HG03342 (cell line): ENCODE measurements around the gene TRAPPC3L.

ENCODE experiments used
- ATAC-seq: cut with Tn5 transposase; IDR thresholded peaks from one replicate; pipeline ENCODE4 v1.9.1; 2021; ENCODE audit warnings: mild to moderate bottlenecking, moderate library complexity; ENCODE audit not compliant: unreplicated experiment

Gene TRAPPC3L

DNA sequence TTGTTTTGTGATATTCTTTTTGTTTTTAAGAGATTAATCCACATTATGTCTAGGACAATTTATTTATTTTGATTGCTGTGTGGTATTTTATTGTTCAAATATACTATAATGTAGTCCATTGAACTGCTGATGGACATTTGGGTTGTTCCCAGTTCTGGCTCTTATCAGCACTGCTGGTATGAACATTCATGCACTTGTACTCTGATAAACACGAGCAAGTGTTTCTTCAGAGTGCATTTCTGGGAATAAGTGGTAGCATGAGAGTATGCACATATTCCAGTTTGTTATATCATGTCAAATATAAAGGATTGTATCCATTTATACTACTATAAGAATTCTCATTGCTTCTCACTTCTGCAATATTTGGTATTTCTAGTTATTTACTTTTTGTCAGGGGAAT lies 77.2 kb downstream of the TRAPPC3L start:
- no peak for ATAC-seq

DNA sequence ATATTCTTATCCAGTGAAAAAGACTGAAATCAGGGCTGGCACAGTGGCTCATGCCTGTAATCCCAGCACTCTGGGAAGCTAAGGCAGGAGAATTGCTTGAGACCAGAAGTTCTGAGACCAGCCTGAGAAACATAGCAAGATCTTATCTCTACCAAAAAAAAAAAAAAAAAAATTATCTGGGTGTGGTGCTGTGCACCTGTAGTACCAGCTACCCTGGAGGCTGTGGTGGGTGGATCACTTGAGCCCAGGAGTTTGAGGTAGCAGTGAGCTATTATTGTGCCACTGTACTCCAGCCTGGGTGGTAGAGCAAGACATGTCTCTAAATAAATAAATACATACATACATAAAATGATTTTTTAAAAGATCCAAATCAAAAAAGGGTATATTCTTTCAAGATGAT lies 78.0 kb downstream of the TRAPPC3L start:
- no peak for ATAC-seq

DNA sequence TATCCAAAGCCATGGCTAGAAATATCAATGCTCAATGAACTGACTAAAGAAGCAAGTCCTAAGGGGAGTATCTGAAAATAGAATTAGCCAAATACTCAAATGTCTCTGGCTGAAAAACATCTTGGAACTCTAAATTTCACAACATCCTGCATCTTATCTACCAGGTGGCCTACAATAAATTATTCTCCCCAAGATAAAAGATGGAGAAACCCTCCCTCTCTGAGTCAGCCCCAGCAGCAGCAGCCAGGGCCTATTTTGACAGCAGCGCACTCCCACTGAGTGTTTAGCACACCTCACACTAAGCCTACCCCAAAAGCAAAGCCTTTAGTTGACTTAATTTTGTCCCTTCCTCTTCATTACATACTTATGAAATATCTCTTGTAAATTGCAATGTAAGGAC lies 78.4 kb downstream of the TRAPPC3L start:
- no peak for ATAC-seq

DNA sequence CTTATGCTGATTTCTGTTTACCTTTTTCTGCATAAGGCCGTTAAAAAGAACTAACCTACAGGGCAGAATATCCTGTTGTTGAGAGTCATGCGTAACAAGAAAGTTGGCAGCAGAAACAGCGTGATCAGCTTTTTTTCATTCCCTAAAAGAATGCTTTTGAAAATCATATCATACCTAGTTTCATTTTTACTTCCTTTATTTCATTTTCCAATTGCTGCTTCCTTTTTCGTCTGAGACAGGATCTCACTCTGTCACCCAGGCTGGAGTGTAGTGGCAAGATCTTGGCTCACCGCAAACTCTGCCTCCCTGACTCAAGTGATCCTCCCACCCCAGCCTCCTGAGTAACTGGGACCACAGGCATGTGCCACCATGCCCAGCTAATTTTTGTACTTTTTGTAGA lies 80.2 kb downstream of the TRAPPC3L start:
- ATAC-seq = no peak

DNA sequence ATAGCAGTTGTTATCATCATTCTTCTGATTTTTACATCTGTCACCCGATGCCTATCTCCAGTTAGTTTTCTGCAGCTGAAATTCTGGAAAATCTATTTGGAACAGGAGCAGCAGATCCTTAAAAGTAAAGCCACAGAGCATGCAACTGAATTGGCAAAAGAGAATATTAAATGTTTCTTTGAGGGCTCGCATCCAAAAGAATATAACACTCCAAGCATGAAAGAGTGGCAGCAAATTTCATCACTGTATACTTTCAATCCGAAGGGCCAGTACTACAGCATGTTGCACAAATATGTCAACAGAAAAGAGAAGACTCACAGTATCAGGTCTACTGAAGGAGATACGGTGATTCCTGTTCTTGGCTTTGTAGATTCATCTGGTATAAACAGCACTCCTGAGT lies 82.2 kb downstream of the TRAPPC3L start:
- ATAC-seq = no peak

DNA sequence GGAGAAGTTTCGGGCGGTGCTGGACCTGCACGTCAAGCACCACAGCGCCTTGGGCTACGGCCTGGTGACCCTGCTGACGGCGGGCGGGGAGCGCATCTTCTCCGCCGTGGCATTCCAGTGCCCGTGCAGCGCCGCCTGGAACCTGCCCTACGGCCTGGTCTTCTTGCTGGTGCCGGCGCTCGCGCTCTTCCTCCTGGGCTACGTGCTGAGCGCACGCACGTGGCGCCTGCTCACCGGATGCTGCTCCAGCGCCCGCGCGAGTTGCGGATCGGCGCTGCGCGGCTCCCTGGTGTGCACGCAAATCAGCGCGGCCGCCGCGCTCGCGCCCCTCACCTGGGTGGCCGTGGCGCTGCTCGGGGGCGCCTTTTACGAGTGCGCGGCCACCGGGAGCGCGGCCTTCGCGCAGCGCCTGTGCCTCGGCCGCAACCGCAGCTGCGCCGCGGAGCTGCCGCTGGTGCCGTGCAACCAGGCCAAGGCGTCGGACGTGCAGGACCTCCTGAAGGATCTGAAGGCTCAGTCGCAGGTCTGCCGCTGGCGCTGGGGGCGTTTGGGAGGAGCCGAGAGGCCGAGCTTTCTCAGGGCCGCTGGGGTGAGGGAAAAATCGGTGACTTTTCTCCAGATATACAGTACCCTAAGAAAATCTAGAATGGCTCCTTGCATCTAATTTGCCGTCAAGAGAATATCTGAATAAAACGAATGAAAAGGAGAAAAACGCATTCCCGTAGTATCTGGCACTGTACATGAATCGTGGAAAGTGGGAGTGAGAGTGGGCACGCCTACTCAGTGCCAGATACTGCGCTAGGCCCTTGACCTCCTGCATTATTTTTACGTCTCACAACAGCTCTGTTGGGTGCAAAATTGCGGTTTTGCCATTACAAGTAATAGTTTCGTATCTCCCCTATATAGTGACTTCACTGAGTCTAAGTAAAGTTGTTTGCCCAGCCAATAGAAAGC lies 83.3 kb downstream of the TRAPPC3L start:
- ATAC-seq = peak; percentile 75

DNA sequence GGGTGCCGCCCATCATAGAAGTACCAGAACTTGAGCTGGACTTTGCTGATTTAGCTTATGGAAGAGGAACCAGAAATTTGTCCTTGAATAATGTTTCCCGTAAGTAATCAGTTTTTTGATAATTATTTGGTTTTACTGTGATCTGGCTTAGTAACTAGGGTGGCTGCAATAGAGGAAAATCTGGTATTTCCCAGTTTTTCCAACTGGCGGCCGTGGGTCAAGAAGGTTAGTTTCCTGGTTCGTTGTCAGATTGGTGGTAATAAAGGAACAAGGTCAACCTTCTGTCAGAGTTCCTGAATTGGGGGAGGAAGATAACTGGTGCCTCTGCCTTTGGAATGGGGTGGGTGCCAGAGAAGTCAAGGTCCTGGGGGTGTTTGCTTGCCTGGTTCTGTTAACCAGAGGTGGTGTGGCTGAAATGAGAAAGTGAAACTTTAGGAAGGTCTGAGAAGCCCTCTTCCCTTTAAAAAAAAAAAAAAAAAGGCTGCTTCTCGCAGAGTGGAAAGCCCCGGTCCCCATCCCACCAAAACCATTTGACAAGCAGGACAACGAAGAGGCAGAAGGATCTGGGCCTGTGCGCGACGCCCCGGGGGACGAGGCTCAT lies 84.1 kb downstream of the TRAPPC3L start, which contains the start of gene CALHM6:
TSS of gene CALHM6 (plus strand) at position 45 of the 601 bp plus-strand sequence. CDS start at position 600, 555 bp downstream.
- ATAC-seq = peak; percentile 7

DNA sequence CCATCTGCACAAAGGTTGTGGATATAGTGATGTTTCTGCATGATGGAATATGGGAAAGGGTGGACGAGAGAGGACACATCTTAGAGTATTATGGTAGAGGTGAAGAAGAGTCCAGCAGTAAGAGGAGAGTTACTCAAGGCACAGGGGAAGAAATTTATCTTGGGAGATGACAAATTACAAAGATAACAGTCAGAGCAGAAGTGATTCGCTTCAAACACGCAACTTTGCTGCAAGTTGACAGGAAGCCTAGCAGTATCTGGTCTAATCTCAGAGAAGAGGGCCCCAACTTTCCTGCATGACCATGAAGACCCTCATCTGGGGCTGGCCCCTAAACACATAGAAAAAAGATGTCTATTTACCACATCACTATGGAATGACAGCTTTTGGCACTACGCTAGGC lies 85.6 kb downstream of the TRAPPC3L start:
- no peak for ATAC-seq

DNA sequence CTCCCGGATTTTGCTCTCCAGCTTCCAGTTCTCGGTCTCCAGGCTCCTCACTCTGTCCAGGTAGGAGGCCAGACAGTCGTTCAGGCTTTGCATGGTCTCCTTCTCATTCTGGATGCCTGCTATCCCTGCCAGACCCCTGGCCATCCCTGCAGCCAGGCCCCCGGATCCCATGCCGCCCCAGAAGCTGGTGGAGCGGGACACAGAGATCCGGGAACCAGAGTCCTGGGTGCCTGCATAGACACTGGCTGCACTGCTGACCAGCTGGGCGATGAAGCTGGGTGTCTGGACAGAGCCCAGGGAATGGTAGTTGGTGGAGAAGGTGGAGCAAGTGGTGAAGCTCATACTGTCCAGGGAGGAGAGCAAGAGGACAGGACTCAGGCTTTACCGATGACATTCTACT lies 87.2 kb downstream of the TRAPPC3L start:
- no peak for ATAC-seq

DNA sequence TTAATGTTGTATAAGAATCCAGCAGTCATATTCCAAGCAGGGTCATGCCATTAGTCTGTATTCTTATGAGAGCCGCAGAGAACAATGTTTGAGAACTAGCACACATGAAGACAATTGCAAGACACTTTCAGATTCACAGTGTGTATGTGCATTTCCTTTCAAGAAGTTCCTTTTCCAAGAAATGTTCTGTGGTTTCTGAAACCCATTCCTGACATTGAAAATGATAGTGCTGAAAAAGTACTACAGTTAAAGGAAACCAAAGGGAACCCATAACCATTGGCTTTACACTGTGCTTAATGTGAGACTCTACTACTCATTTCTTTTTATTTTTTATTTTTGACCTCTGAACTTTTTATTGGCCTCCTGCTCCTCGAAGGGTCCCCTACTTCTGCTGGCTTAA lies 88.6 kb downstream of the TRAPPC3L start:
- no peak for ATAC-seq

DNA sequence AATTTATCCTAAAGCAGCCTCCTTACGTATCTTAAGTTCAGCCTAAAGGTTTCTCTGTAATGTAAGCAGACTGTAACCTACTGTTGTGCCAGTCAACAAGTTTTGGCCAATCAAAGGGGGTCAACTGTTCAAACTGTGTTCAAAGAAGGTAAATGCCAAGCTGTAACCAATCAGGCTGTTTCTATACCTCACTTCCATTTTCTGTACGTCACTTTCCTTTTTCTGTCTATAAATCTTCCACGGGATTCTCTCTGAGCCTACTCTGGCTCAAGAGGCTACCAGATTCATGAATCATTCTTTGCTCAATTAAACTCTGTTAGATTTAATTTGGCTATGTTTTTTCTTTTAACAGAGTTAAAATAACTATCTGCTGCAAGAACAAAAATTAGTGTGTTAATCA lies 89.4 kb downstream of the TRAPPC3L start:
- no peak for ATAC-seq

DNA sequence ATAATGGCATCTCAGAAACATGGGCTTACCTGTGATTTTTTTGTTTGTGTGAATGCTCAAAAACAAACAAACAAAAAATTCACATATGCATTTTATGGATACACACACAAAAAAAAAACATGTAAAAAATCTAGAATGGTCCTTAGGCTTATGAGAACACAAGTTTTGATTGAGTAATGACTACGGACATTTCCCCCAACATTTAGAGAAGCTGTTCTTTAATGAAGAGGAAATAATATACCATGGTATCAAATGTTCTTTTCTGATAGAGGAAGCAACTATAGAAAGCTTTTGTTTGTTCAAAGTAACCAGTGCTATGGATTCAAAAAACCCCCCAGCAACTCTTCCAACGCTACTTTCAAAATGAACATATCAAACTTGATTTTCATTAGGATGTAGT lies 93.0 kb downstream of the TRAPPC3L start:
- ATAC-seq = no peak

DNA sequence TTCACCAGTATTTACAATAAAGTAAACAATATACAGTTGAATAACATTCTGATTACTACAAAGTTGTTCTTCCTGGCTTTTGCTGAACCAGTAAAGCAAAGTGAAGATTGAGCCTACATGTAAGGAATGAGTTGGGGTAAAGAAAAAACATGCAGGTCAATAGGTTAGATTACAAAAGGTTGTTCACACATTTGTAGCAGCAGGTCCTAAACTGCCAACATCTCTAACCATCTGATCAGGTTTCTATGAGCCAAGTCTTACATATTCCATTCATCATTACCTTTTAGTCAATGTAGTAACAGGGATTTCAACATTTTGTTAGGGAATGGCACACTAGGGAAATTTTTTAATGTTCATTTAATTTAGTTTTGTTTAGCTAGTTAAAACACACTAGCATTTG lies 93.6 kb downstream of the TRAPPC3L start:
- ATAC-seq = no peak

DNA sequence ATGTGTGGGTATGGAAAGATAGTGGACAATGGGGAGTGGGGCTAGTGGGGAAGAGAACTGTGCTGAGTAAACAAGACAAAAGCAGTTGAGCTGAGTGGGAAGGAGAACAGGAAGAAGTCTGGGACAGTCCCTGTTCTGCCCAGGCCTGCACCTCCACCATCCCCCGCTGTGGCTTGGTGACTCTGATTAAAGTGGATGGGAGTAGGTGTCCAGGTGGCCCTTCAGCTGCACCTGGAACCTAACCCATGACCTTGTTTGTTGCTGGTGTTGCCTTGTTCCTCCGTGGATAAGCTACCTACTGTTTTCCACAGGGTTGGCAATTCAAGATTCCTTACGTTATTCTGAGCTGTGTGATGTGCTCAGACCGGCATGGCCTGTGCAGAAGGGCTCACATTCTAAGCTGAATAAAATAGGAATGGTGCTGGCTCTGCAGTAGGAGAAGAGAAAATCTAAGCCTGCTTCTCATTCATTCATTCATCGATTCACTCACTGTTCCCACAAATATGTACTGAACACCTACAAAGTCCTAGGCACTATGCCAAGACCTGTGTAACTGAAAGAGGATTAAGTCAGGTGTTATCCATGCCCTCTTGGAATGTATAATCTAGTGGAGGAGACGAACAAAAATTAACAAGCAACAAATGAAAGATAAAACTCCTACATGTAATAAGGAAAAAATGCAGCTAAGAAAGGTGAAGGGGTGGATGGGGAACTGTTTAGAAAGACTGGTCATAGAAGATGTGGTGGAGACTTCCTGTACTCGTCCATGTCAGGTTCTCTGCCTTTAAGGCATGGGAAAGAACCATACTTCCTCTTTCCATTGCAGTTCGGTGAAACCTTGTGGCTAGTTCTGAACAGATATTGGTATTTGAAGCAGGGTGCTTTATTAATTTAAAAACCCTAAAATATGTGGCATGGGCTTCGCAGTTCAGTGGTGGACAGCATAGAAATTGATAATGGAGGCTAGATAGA lies 94.4 kb downstream of the TRAPPC3L start:
- peak; percentile 90 for ATAC-seq

DNA sequence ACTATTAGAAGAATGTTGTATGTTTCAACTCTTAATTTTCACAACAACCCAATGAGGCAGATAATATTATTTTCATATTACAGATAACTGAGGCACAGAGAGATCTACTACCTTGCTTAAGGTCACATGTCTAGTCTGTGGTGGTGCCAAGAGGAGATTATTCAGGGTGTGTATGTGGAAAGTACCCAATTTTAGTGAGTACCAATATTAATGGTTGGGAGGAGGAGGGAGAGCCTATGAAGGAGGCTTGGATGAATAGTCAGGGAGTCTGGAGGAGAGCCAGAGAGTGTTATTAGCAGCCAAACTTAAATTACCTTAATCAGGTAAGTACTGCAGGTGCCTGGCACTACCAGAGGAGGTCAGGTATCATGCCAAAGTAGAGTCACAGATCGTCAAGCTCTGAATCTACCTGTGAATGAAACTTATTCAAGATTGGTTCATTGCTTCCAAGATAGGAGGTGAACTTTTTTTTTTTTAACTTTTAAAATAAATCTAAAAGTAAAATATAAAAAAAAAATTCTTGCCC lies 95.2 kb downstream of the TRAPPC3L start:
- ATAC-seq = no peak

DNA sequence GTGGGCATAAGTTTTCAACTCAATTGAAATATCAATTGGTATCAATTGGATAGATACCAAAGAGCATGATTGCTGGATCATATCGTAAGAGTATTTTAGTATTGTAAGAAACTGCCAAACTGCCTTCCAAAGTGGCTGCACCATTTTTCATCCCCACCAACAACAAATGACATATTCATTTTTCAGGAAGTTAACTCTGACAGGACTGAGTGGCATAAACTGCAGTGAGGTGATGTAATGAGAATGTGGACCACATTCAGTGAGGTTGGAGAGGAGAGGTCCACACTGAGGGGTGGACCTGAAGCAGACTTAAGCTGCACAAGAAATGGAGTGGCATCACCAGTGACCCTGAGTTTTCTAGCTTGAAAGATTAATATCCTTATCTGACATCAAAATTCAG lies 95.9 kb downstream of the TRAPPC3L start:
- no peak for ATAC-seq

DNA sequence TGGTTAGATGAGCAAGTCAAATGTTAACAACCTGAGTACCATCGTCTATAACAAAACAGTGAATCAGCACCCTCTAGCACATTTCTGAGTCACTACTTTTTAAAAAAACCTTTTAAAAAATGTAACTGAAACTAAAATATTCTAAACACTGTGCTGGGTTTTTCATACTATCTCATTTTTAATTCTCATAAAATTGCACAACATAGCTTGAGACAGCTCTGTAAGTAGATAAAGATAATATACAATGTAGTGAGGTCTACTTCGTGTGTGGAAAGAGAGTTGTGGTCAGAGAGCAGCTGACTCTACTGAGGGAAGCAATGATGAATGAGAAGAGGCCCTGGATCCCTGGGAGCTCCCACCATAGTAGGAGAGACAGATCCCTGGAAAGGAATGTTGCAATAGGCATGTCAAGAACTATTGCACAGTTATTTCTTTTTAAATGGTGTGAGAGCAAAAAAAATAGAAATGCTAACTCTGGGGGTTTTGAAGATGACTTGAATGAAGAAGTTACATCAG lies 97.9 kb downstream of the TRAPPC3L start:
- no peak for ATAC-seq

DNA sequence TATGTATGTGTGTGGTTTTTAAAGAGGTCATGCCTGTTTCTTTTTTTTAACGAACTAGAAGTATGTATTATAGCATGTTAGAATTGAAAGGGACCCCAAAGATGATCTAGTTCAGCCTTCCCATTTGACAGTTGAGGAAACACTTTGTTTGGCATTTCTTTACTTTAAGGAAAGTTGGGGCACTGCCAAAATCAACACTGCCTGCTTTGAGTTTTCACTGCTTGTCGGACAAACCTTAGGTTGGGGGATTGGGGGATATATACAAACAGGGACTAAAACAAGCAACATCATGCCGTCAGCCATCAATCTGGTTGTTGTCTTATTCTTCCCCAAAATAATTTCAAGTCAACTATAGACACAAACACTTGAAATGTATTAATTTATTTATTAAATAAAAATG lies 98.4 kb downstream of the TRAPPC3L start:
- no peak for ATAC-seq

DNA sequence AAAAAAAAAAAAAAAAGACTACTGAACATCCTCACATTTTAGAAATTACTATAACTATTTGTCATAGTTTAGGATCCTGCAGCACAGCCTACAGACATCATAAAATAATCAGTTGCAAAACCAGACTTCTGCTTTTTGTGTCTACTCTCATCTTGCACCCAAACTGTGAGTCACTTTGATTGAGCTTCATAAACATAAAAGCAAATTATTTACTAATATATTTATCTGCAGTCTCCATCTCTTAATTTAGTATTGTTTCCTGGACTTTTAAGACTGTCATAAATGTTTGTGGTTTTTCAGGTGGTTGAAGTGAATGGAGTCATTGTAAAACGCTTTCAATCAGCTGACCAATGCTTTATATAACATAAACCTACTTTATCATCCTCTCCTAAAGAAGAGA lies 99.1 kb downstream of the TRAPPC3L start:
- no peak for ATAC-seq

DNA sequence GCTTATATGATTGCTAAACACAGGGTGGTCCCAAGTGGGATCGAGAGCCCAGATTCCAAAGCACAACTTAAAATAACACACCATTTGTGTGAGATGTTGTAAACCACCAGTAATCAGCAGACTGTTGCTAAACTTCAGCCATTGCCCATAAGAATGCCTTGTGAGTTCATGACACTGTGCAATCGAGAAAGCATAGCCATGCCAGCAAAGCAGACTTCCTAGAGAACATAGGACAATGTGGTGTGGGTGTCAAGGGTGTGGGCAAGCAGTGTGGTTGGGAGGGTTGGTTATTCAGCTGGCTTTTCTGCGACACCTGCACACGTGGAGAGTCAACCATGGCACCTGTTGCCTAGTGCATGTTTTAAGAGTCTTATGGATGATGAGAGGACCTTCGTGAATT lies 100.4 kb downstream of the TRAPPC3L start:
- no peak for ATAC-seq
